Activated CD8-positive, alpha-beta memory T cell treated with anti-CD3 and anti-CD28 coated beads for 4 hours (primary cell): Measurements from ENCODE around the gene CCL19.
"Not testable (repeated sequence)": the region's sequence is repeated elsewhere in the genome, so short reads cannot be mapped to it uniquely, and the experiment has no call there.

Source experiments
- DNase-seq, 2 donors: peaks; one replicate each; pipeline ENCODE4 v3.0.0-alpha.2; 2020; ENCODE audit warnings: low read depth in 2 of 2

Gene CCL19

GRCh38 chr9:34690983-34691935 is at the start of gene CCL19:
CCL19 (minus strand) TSS chr9:34691276; CDS start chr9:34691139, 137 bp downstream.
- no peak for DNase-seq

GRCh38 chr9:34740176-34740575 is 49.1 kb upstream of the CCL19 start:
- DNase-seq: not testable (repeated sequence)

- DNase-seq: no peak
These were observed 46.7 kb upstream of the CCL19 start for GRCh38 chr9:34737677-34738260.

GRCh38 chr9:34734720-34735119 is 43.6 kb upstream of the CCL19 start:
- DNase-seq: no peak

- DNase-seq: no peak
These were observed 41.8 kb upstream of the CCL19 start for GRCh38 chr9:34732886-34733285.

GRCh38 chr9:34732478-34732877 is 41.4 kb upstream of the CCL19 start:
- no peak for DNase-seq

- DNase-seq: no peak
These were observed 32.1 kb upstream of the CCL19 start for GRCh38 chr9:34723141-34723540.

GRCh38 chr9:34719769-34720025 is 28.6 kb upstream of the CCL19 start:
- not testable (repeated sequence) for DNase-seq

- DNase-seq: no peak
These were observed 28.1 kb upstream of the CCL19 start for GRCh38 chr9:34719021-34719768.

- no peak for DNase-seq
These were observed 27.0 kb upstream of the CCL19 start for GRCh38 chr9:34717996-34718614.

GRCh38 chr9:34716711-34717110 is 25.6 kb upstream of the CCL19 start:
- DNase-seq: no peak

GRCh38 chr9:34715639-34716215 is 24.7 kb upstream of the CCL19 start:
- DNase-seq: no peak

GRCh38 chr9:34714007-34714406 is 22.9 kb upstream of the CCL19 start:
- DNase-seq: no peak

- DNase-seq: no peak
These were observed 21.1 kb upstream of the CCL19 start for GRCh38 chr9:34712140-34712539.

- DNase-seq: no peak
These were observed 18.9 kb upstream of the CCL19 start, which contains the start of gene CCL21 for GRCh38 chr9:34710023-34710422. CCL21 (minus strand) TSS chr9:34710136; CDS start chr9:34710066, 70 bp downstream.

- no peak for DNase-seq
These were observed 18.3 kb upstream of the CCL19 start for GRCh38 chr9:34709196-34709978.

- DNase-seq: no peak
These were observed 16.1 kb upstream of the CCL19 start for GRCh38 chr9:34707130-34707529.

GRCh38 chr9:34701769-34702736 is 11.0 kb upstream of the CCL19 start:
- DNase-seq: peak; percentile 52 to 64

- DNase-seq: peak; percentile 52 to 56
These were observed 10.1 kb upstream of the CCL19 start for GRCh38 chr9:34701023-34701768.
